Skin of body (tissue), 2 donors: Measurements from ENCODE around the gene NACA2. TPM values are rescaled to one million over a fixed set of nuclear protein-coding genes. Genes with fewer than 3 reads are reported as not detected.
"Not testable (repeated sequence)": the region's sequence is repeated elsewhere in the genome, so short reads cannot be mapped to it uniquely, and the experiment has no call there.

Experiments
- DNase-seq: peaks from one replicate; lab custom pipeline; 2025; lab: John Stamatoyannopoulos, UW
- total RNA-seq: library from RNA; depleted of rRNA; stranded (reverse); fragments of >200 nt; gene quantifications from one replicate; pipeline ENCODE4 v1.2.3, GENCODE V29; 2014

Gene NACA2
- total RNA-seq, 1 donor from 2014 or later: not detected

GRCh38 chr17:61600621-61601020 is 9.6 kb upstream of the NACA2 start:
- DNase-seq: no peak

- DNase-seq: no peak
Measured at GRCh38 chr17:61599608-61600007, 8.6 kb upstream of the NACA2 start.

GRCh38 chr17:61598014-61598413 is 7.0 kb upstream of the NACA2 start:
- DNase-seq: no peak

DNA sequence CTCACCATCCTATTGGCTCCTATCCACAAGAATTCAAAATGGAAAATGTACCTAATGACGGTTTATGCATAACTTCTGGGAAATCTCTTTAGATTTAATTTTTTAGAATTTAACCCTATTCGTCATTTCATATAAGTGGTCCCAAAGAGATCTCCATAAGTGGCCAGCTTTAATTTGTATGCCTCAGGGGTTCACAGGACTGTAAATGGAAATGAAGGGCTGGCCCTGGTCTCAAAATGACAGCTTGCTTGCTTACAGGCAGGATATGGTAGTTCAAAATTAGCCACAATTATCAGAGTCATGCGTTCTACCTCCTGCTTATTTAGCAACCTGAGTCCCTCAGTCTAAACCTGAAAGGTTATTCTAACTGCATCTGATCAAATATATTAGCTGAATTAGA is 6.6 kb upstream of the NACA2 start:
- DNase-seq: no peak

- no peak for DNase-seq
Measured at GRCh38 chr17:61595418-61596186, 4.6 kb upstream of the NACA2 start.

- DNase-seq: no peak
Measured at GRCh38 chr17:61594294-61594825, 3.3 kb upstream of the NACA2 start.

DNA sequence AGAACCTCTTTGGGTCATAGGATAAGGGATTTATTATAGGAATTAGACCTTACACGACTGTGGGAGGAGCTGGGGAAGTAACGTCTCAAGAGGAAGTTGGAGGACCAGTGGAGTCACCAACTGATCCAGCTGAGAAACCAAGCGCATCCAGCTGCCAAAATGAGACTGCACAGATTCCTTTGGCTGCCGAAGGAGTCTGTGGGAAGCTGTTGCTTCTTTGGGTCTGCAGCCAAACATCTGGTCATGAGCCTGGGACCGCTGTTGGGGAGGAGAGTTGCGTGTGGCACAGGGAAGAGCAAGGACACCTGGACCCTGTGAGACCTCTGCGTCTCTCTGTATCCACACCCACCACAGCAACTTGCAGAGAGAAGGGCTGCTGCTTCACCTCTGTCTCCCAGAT is 2.4 kb upstream of the NACA2 start:
- no peak for DNase-seq

DNA sequence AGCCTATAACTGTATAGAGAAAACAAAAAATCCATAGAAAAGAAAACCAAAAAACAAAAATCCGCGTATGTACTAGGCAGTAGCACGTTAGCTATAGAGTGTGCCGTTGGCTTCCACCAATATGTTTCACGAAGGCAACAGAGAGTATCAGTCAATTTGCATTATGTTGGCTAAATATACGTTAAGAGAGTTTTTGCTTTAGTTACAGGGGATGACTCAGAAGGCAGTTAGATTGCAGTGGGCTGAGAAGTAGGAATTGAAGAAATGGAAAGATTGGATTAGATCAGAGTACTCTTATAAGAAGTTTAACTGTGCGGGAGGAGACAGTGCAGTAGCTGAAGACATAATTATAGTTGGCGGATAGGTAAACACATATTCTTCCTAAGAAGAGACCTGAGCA is 911 bp upstream of the NACA2 start:
- DNase-seq: no peak

DNA sequence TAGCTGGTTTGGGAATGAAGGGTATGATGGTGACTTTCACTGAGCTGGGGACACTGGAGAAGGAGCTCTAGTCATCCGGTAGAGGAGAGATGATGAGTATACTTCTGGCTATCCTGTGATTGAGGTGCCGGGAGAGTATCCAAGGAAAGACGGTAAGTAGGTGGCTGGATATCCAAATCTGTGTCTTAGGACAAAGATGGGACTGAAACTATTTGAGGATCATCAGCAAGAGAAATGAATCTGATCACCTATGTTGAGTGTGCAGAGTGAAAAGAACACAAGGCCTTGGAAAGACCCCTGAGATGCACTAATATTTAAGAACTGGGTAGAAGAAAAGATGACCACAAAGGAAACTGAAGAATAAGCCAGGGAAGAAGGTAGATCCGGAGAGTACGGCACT is 1.0 kb downstream of the NACA2 start:
- no peak for DNase-seq

GRCh38 chr17:61587807-61588660 is 3.0 kb downstream of the NACA2 start:
- no peak for DNase-seq

DNA sequence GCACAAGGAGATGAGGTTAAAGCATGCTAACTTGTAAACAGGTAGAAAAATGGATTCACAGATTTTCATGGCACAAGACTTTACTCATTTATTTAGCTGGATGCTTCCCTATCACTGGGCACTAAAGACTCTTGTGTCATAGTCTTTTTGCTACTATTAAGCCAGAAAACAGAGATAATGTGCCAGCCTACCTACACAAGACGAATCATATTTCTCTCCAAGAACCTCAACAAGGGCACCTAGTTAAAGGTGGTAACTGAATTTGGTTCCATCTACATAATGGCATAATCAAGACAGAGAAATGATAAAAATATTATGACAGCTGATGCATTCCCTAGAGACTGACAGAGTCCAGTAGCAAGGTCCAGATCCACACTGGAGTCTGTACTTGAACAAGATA is 3.8 kb downstream of the NACA2 start:
- no peak for DNase-seq

GRCh38 chr17:61586622-61587021 is 4.4 kb downstream of the NACA2 start:
- DNase-seq: not testable (repeated sequence)

- DNase-seq: no peak
Measured at GRCh38 chr17:61586031-61586566, 4.9 kb downstream of the NACA2 start.

DNA sequence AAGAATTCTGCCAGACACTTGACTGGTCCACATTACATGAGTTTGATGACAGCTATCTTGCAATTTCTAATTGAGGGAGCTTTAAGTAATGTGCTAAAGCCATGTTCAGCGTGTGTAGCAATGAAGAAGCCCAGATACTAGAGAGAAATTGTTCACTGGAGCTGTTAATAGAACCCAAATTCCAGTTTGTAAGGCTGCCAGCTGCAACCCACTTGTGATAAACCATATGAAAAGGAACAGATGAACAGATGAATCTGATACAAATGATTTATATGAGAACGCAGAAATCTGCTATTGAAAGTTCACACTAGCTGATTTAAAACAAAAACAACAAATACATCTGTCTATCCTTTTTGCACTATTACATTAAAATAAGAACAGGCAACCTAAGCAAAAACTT is 6.2 kb downstream of the NACA2 start:
- DNase-seq: peak; percentile 4

DNA sequence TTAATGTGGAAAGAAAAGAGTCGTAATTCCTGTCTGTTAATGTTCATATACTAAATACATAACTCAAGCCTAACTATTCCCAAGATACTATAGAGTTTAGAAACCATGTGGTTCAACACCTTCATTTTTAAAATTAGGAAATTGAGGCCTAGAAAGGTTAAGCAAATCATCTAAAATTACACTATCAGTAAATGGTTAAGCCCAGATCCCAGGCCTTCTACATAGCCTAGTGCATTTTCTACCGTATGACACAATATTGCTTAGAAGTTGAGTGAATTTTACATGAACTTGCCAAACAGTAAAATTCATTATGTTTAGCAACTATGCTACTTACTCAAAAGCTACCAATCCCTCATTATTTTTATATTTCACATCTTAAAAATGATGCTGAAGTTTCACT is 6.8 kb downstream of the NACA2 start:
- DNase-seq: no peak

GRCh38 chr17:61583660-61584264 is 7.3 kb downstream of the NACA2 start:
- DNase-seq: no peak

- peak; percentile 31 for DNase-seq
Measured at GRCh38 chr17:61583242-61583641, 7.8 kb downstream of the NACA2 start.

DNA sequence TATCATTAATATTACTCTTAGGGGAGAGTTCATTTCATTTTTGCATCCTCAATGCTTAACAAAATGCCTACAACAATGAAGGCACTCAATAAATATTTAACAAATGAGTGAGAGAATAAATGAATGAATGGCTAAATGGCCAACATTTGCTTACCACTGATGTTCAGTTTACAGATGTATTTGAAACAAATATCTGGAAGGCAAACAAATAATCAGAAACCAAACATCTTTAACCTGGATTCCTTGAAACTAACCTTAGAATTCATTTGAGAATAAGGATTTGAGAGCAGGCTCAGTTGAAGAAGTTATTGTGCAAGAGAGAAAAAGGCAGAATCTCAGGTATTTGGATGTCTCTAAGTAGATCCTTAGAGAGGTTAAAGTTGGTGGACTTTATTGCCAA is 8.4 kb downstream of the NACA2 start:
- no peak for DNase-seq

DNA sequence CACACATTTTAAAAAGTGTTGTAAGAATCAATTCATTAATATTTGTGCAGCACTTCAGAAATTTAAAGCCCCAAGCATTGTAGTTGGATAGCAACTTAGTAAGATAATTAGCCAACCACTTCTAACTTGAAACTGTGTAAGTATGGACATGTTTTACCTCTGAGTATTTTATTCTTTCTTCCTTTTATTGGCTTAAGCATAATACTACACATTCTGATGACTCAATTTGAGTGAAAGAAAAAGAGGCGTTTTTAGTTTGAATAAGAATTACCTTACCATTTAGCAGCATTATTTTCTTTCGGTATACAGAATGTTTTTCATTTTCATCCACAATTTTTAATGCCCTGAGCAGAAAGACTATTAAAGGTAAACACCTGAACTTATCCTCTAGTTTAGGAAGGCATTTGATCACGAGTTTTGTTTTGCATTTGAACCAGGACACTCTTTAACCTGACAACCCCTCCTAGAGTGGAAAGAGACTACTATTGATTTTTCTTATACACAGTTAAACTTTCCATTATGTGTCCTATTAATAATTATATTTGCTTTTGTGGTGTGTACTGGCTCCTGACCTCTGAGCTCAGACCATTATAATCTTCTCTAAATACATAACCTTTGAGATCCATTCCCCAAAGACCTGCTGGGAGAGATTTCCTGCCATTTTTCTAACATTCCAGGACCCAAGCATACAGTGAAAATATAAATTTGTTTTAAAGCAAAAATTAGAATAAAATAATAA is 9.2 kb downstream of the NACA2 start:
- no peak for DNase-seq

DNA sequence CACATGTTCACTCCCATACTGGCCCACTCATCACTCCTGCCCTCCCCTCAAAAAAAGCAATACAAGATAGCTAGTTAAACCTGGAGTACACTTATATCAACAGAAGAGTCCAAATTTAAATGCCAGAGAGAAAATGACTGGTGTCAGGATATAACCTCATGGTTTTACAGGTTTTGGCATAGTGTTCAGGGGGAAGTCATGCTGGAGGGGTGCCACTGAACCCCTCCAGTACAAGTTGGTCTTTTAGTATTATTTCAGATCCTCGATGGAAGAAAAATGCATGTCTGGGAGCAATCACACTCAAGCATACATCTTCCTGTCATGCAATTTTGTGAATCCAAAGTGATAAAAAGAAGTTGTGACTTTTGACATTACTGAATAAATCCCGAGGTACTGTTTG is 10.5 kb downstream of the NACA2 start:
- no peak for DNase-seq

- no peak for DNase-seq
Measured at GRCh38 chr17:61579961-61580360, 11.1 kb downstream of the NACA2 start.
